Left ventricle myocardium superior (tissue), 1 donor: ENCODE data around the gene PANX3. TPM values are rescaled to one million over a fixed set of nuclear protein-coding genes. Genes with fewer than 3 reads are reported as not detected.

Experiments
- ATAC-seq: fragments of 200-7000 bp; cut with Tn5 transposase; one replicate; pipeline ENCODE4 v1.9.1; 2020; ENCODE audit warnings: mild to moderate bottlenecking, moderate library complexity
- DNase-seq: peaks from one replicate; pipeline ENCODE4 v3.0.0-alpha.2; 2020
- intact Hi-C: fragments of 100-400 bp; cut with micrococcal nuclease; formaldehyde crosslinking; loops from one replicate; pipeline ENCODE4 v1.11.0; 2022
- total RNA-seq: library from RNA; stranded (reverse); fragmentation: NEBNext Ultra II Directional; extraction: Animal tissue kit (Norgen Biotek cat#: 25700); gene quantifications from one replicate; pipeline ENCODE4 v1.2.1, GENCODE V29; 2021
- donor health status: DM: no; HTN: yes; CAD: no; lungs with severe emphysema.

The PANX3 gene
- total RNA-seq, 1 donor from 2014 or later: not detected

- DNase-seq: no peak
- intact Hi-C loops: no loop called here
- ATAC-seq: no peak
Observed at GRCh38 chr11:124608147-124608546, 3.1 kb upstream of the PANX3 start.

GRCh38 chr11:124610295-124610694 lies 933 bp upstream of the PANX3 start:
- intact Hi-C loops: no loop called here
- ATAC-seq (no peak), DNase-seq (no peak)

GRCh38 chr11:124612045-124612444 lies 817 bp downstream of the PANX3 start:
- DNase-seq (no peak), ATAC-seq (no peak)
- intact Hi-C loops: no loop called here

- intact Hi-C loops: no loop called here
- DNase-seq (no peak), ATAC-seq (no peak)
Observed at GRCh38 chr11:124612567-124613246, 1.5 kb downstream of the PANX3 start.

GRCh38 chr11:124618863-124619262 lies 7.6 kb downstream of the PANX3 start:
- ATAC-seq: no peak
- intact Hi-C loops: no loop called here
- DNase-seq: no peak

- intact Hi-C loops: no loop called here
- peak; percentile 91 for DNase-seq
- peak; percentile 100 for ATAC-seq
Observed at GRCh38 chr11:124622531-124623451, 11.6 kb downstream of the PANX3 start, which contains the start of gene TBRG1. TSS of gene TBRG1 (plus strand) at chr11:124622864. CDS start at chr11:124623084, 220 bp downstream.

- intact Hi-C loops: no loop called here
- DNase-seq (no peak), ATAC-seq (no peak)
Observed at GRCh38 chr11:124623861-124624525, 12.8 kb downstream of the PANX3 start.

- no peak for ATAC-seq
- intact Hi-C loops: no loop called here
- no peak for DNase-seq
Observed at GRCh38 chr11:124625504-124626168, 14.4 kb downstream of the PANX3 start.

GRCh38 chr11:124627546-124627945 lies 16.3 kb downstream of the PANX3 start:
- intact Hi-C loops: no loop called here
- DNase-seq (no peak), ATAC-seq (no peak)

GRCh38 chr11:124629961-124630360 lies 18.7 kb downstream of the PANX3 start:
- intact Hi-C loops: no loop called here
- DNase-seq (no peak), ATAC-seq (no peak)

- no peak for ATAC-seq
- intact Hi-C loops: no loop called here
- no peak for DNase-seq
Observed at GRCh38 chr11:124633355-124633754, 22.1 kb downstream of the PANX3 start.

GRCh38 chr11:124635932-124636331 lies 24.7 kb downstream of the PANX3 start:
- intact Hi-C loops: no loop called here
- ATAC-seq (no peak), DNase-seq (no peak)

- DNase-seq (no peak), ATAC-seq (no peak)
- intact Hi-C loops: no loop called here
Observed at GRCh38 chr11:124638500-124638899, 27.3 kb downstream of the PANX3 start.

GRCh38 chr11:124639186-124639585 lies 28.0 kb downstream of the PANX3 start:
- ATAC-seq (no peak), DNase-seq (no peak)
- intact Hi-C loops: no loop called here

- intact Hi-C loops: no loop called here
- ATAC-seq: no peak
- no peak for DNase-seq
Observed at GRCh38 chr11:124640666-124641065, 29.4 kb downstream of the PANX3 start.

GRCh38 chr11:124642628-124643027 lies 31.4 kb downstream of the PANX3 start:
- ATAC-seq: no peak
- DNase-seq: no peak
- intact Hi-C loops: no loop called here

GRCh38 chr11:124643042-124643604 lies 31.9 kb downstream of the PANX3 start:
- ATAC-seq: no peak
- no peak for DNase-seq
- intact Hi-C loops: no loop called here

- intact Hi-C loops: no loop called here
- peak; percentile 44 for ATAC-seq
- DNase-seq: no peak
Observed at GRCh38 chr11:124643605-124644425, 32.6 kb downstream of the PANX3 start.
